Measurements from ENCODE around the gene SEMA7A.

- no peak for TF ChIP-seq CTCF (IDR thresholded peaks at IDR 0.05)
- TF ChIP-seq POLR2A (IDR thresholded peaks at IDR 0.05) = no peak
- no peak for TF ChIP-seq POLR2AphosphoS5 (IDR thresholded peaks at IDR 0.05)
Measured at GRCh38 chr15:74418575-74419338, 15.0 kb downstream of the SEMA7A start.
